ENCODE measurements around the gene FOXO6.
"Not testable (repeated sequence)": the region's sequence is repeated elsewhere in the genome, so short reads cannot be mapped to it uniquely, and the experiment has no call there.

FOXO6 gene

GRCh38 chr1:41329662-41330587, 31.3 kb upstream of the FOXO6 start:
- DNase-seq (ENCODE audit: low spot score), result no peak

- DNase-seq (ENCODE audit: low spot score), result no peak
These were observed 30.4 kb upstream of the FOXO6 start for GRCh38 chr1:41330588-41331545.

- no peak for DNase-seq (ENCODE audit: low spot score)
These were observed 29.7 kb upstream of the FOXO6 start for GRCh38 chr1:41331546-41331917.

GRCh38 chr1:41332161-41332560, 29.1 kb upstream of the FOXO6 start:
- DNase-seq (ENCODE audit: low spot score), result not testable (repeated sequence)

- peak; percentile 60 for DNase-seq (ENCODE audit: low spot score)
These were observed 28.0 kb upstream of the FOXO6 start for GRCh38 chr1:41333146-41333784.

- no peak for DNase-seq (ENCODE audit: low spot score)
These were observed 22.4 kb upstream of the FOXO6 start for GRCh38 chr1:41338820-41339219.

GRCh38 chr1:41340655-41341364, 20.4 kb upstream of the FOXO6 start:
- DNase-seq (ENCODE audit: low spot score), result peak; percentile 21

- no peak for DNase-seq (ENCODE audit: low spot score)
These were observed 19.9 kb upstream of the FOXO6 start for GRCh38 chr1:41341365-41341683.

GRCh38 chr1:41341772-41342562, 19.3 kb upstream of the FOXO6 start:
- peak; percentile 81 for DNase-seq (ENCODE audit: low spot score)

- no peak for DNase-seq (ENCODE audit: low spot score)
These were observed 18.4 kb upstream of the FOXO6 start for GRCh38 chr1:41342774-41343355.

GRCh38 chr1:41343790-41344699, 17.2 kb upstream of the FOXO6 start:
- no peak for DNase-seq (ENCODE audit: low spot score)

GRCh38 chr1:41344708-41345159, 16.5 kb upstream of the FOXO6 start:
- no peak for DNase-seq (ENCODE audit: low spot score)

- no peak for DNase-seq (ENCODE audit: low spot score)
These were observed 15.7 kb upstream of the FOXO6 start for GRCh38 chr1:41345434-41346075.

- DNase-seq (ENCODE audit: low spot score), result no peak
These were observed 14.0 kb upstream of the FOXO6 start for GRCh38 chr1:41347276-41347675.

GRCh38 chr1:41348394-41348793, 12.8 kb upstream of the FOXO6 start:
- DNase-seq (ENCODE audit: low spot score), result no peak

- DNase-seq (ENCODE audit: low spot score), result no peak
These were observed 11.7 kb upstream of the FOXO6 start for GRCh38 chr1:41349361-41350054.

GRCh38 chr1:41350055-41350378, 11.2 kb upstream of the FOXO6 start:
- DNase-seq (ENCODE audit: low spot score), result no peak

All from SW480 (cell line).